NCI-H82 treated with DMSO at 0.1 percent for 48 hours (cell line): Measurements from ENCODE around the gene RUFY1.
"Not testable (repeated sequence)": the region's sequence is repeated elsewhere in the genome, so short reads cannot be mapped to it uniquely, and the experiment has no call there.

Source experiments
- DNase-seq: peaks from one replicate; lab custom pipeline; 2025; ENCODE audit not compliant: unreplicated experiment; lab: John Stamatoyannopoulos, UW

The RUFY1 gene

GRCh38 chr5:179657302-179658178 is 107.2 kb downstream of the RUFY1 start:
- DNase-seq = not testable (repeated sequence)

- DNase-seq = not testable (repeated sequence)
Measured at GRCh38 chr5:179658179-179658856, 108.0 kb downstream of the RUFY1 start.
